Panc1 (cell line): ENCODE measurements around the gene RASSF7. TPM values are rescaled to one million over a fixed set of nuclear protein-coding genes. Genes with fewer than 3 reads are reported as not detected.

Source experiments
- ATAC-seq: fragments of 200-7000 bp; cut with Tn5 transposase; 2 replicates; pipeline ENCODE4 v1.9.1; 2020; ENCODE audit warnings: mild to moderate bottlenecking, moderate library complexity
- BruUV-seq: library from RNA; stranded (reverse); fragments of 400-500 nt; replicated peaks from 2 replicates; lab custom pipeline; 2021; lab: Mats Ljungman, UMichigan
- CTCF ChIA-PET: fragments of 300-600 bp; sonication (Branson Sonifier 250); formaldehyde crosslinking; loops from one replicate; lab custom pipeline; 2022; ENCODE audit warnings: antibody characterized with exemption; lab: Charles Lee
- POLR2A ChIA-PET: fragments of 300-600 bp; sonication (Branson Sonifier 250); formaldehyde crosslinking; loops from one replicate; lab custom pipeline; 2022; ENCODE audit warnings: antibody characterized with exemption; lab: Charles Lee
- DNase-seq: peaks from one replicate; pipeline ENCODE4 v3.0.0-alpha.2; 2010; ENCODE audit warnings: low read depth, low spot score
- H3K27ac ChIP-seq: 2 replicates; pipeline ENCODE4 v1.5.1; 2011; ENCODE audit warnings: mild to moderate bottlenecking, low read length, inconsistent platforms
- H3K27me3 ChIP-seq: fragments of 200-500 bp; sonication (Bioruptor generic); 2 replicates; pipeline ENCODE4 v1.6.0; 2014; ENCODE audit warnings: low read length, inconsistent platforms; ENCODE audit not compliant: control insufficient read depth, insufficient read depth
- H3K36me3 ChIP-seq: fragments of 200-500 bp; sonication (Bioruptor generic); 2 replicates; pipeline ENCODE4 v1.5.1; 2014; ENCODE audit warnings: inconsistent platforms, mild to moderate bottlenecking, low read length, moderate library complexity; ENCODE audit not compliant: control insufficient read depth, insufficient read depth
- H3K4me1 ChIP-seq: 2 replicates; pipeline ENCODE4 v1.5.1; 2011; ENCODE audit warnings: inconsistent platforms, mild to moderate bottlenecking, low read length, moderate library complexity; ENCODE audit not compliant: control insufficient read depth, insufficient read depth
- H3K4me3 ChIP-seq, 2 experiments: 2 replicates each; pipeline ENCODE4 v1.5.1; 2011 to 2012; ENCODE audit warnings: low read depth in 2 of 2, low read length in 2 of 2, mild to moderate bottlenecking in 2 of 2, inconsistent platforms in 1 of 2, moderate library complexity in 1 of 2
- H3K9me3 ChIP-seq: fragments of 200-500 bp; sonication (Bioruptor generic); 2 replicates; pipeline ENCODE4 v1.5.1; 2014; ENCODE audit warnings: low read depth, mild to moderate bottlenecking, inconsistent platforms, low read length, moderate library complexity; ENCODE audit not compliant: control insufficient read depth, insufficient read depth
- CTCF ChIP-seq: fragments of 450-650 bp; IDR thresholded peaks from 2 replicates; pipeline ENCODE4 v1.5.1; 2017; ENCODE audit warnings: mild to moderate bottlenecking
- POLR2AphosphoS5 ChIP-seq: IDR thresholded peaks from 2 replicates; pipeline ENCODE4 v1.6.1; 2012; ENCODE audit warnings: mild to moderate bottlenecking, low read depth, low read length, moderate library complexity
- REST ChIP-seq, 2 experiments: IDR thresholded peaks; 2 replicates each; pipeline ENCODE4 v1.6.1; 2011 to 2012; ENCODE audit warnings: low read depth in 2 of 2, control low read depth in 1 of 2, low read length in 1 of 2, mild to moderate bottlenecking in 1 of 2, moderate library complexity in 1 of 2; ENCODE audit not compliant: insufficient read depth in 1 of 2
- SIN3A ChIP-seq: IDR thresholded peaks from 2 replicates; pipeline ENCODE4 v1.6.1; 2012; ENCODE audit warnings: low read depth, mild to moderate bottlenecking, low read length, moderate library complexity, borderline replicate concordance; ENCODE audit not compliant: insufficient read depth
- TCF7L2 ChIP-seq: IDR thresholded peaks from 2 replicates; pipeline ENCODE4 v1.6.1; 2011; ENCODE audit warnings: mild to moderate bottlenecking, low read depth, low read length, inconsistent platforms
- in situ Hi-C: cut with HindIII; loops from 2 replicates; pipeline ENCODE4 v1.10.0; 2016; ENCODE audit warnings: low sequenced_read_pairs, low pct_unique_long_range_greater_than_20kb
- intact Hi-C: fragments of 100-400 bp; cut with micrococcal nuclease; formaldehyde crosslinking; loops from one replicate; pipeline ENCODE4 v1.10.0; 2022; ENCODE audit not compliant: unreplicated experiment
- total RNA-seq: library from RNA; stranded (reverse); gene quantifications from one replicate; pipeline ENCODE4 v1.2.1, GENCODE V29; 2021; ENCODE audit not compliant: unreplicated experiment

The RASSF7 gene
- total RNA-seq, 1 experiment from 2014 or later: 81.8 TPM

GRCh38 chr11:584287-584686 lies 23.5 kb downstream of the RASSF7 start:
- ATAC-seq: no peak
- Histone ChIP-seq H3K36me3 (peaks cover 10% of the 10 kb centered on the region; the same call in 1 of the 2 replicates), H3K4me1 (peaks cover 10% of the 10 kb centered on the region), H3K27me3 (no peaks in the 10 kb centered on the region), H3K4me3 (no peak overlapping the region), H3K9me3 (no peaks in the 10 kb centered on the region), H3K27ac (no peak overlapping the region)
- ChIA-PET CTCF (no interaction called here), POLR2A (interaction anchor here (0.6 to 1.0 kb wide), 3 partner anchors 10 to 110 kb away, joined by 3 to 5 read pairs (median 4); no protein-coding TSS in a partner anchor)
- TF ChIP-seq CTCF (no peak), SIN3A (no peak), POLR2AphosphoS5 (no peak), TCF7L2 (no peak), REST (IDR thresholded peaks at IDR 0.05; ENCODE audit: insufficient read depth in 1 of 2, low read depth in 2 of 2, low read length in 1 of 2) (no peak)
- intact Hi-C loops (no loop called here), in situ Hi-C loops (no loop called here)
- no peak for DNase-seq
- BruUV-seq: no TSS peak

- POLR2A ChIA-PET: no interaction called here
- in situ Hi-C loops: no loop called here
These were observed 25.9 kb downstream of the RASSF7 start for GRCh38 chr11:586376-587316.

More at GRCh38 chr11:586376-587316, 25.9 kb downstream of the RASSF7 start:
- no TSS peak for BruUV-seq
- H3K36me3 ChIP-seq: peaks cover 12% of the 10 kb centered on the region; the same call in 1 of the 2 replicates
- H3K9me3 ChIP-seq: no peaks in the 10 kb centered on the region
- DNase-seq (no peak), ATAC-seq (0 out of 2 replicates have a peak, but pooled peaks have one; percentile 25)
- H3K4me1 ChIP-seq: no peaks in the 10 kb centered on the region
- no peak overlapping the region for H3K4me3 ChIP-seq
- H3K27ac ChIP-seq: no peak overlapping the region
- CTCF ChIA-PET: no interaction called here
- intact Hi-C loops: no loop called here
- H3K27me3 ChIP-seq: no peaks in the 10 kb centered on the region
- no peak for TF ChIP-seq TCF7L2
- no peak for TF ChIP-seq SIN3A
- TF ChIP-seq REST (IDR thresholded peaks at IDR 0.05; ENCODE audit: insufficient read depth in 1 of 2, low read depth in 2 of 2, low read length in 1 of 2): no peak
- no peak for TF ChIP-seq CTCF
- TF ChIP-seq POLR2AphosphoS5: no peak; the same call in 1 of the 2 replicates
